Measurements from ENCODE around the gene CAV2.
A peak's percentile ranks its signal among the peaks of the same experiment; 100 is the strongest.
"Not testable (repeated sequence)": the region's sequence is repeated elsewhere in the genome, so short reads cannot be mapped to it uniquely, and the experiment has no call there.

The CAV2 gene

GRCh38 chr7:116499168-116500077 is at the start of gene CAV2:
Gene CAV2, plus strand, starts transcription at chr7:116499738. Its CDS starts 44 bp downstream, at chr7:116499782.
- peak; percentile 61 for DNase-seq (ENCODE audit: low read depth)

- DNase-seq (ENCODE audit: low read depth), result no peak
Measured at GRCh38 chr7:116449950-116450349, 49.6 kb upstream of the CAV2 start.

- no peak for DNase-seq (ENCODE audit: low read depth)
Measured at GRCh38 chr7:116451957-116452729, 47.4 kb upstream of the CAV2 start.

- DNase-seq (ENCODE audit: low read depth), result no peak
Measured at GRCh38 chr7:116454377-116454776, 45.2 kb upstream of the CAV2 start.

GRCh38 chr7:116455009-116455408 is 44.5 kb upstream of the CAV2 start:
- DNase-seq (ENCODE audit: low read depth), result peak; percentile 59

GRCh38 chr7:116455499-116455898 is 44.0 kb upstream of the CAV2 start:
- DNase-seq (ENCODE audit: low read depth), result peak; percentile 8

GRCh38 chr7:116461500-116461899 is 38.0 kb upstream of the CAV2 start:
- no peak for DNase-seq (ENCODE audit: low read depth)

GRCh38 chr7:116463956-116464355 is 35.6 kb upstream of the CAV2 start:
- DNase-seq (ENCODE audit: low read depth), result no peak

- no peak for DNase-seq (ENCODE audit: low read depth)
Measured at GRCh38 chr7:116464375-116464774, 35.2 kb upstream of the CAV2 start.

GRCh38 chr7:116465125-116465524 is 34.4 kb upstream of the CAV2 start:
- no peak for DNase-seq (ENCODE audit: low read depth)

- no peak for DNase-seq (ENCODE audit: low read depth)
Measured at GRCh38 chr7:116468534-116468933, 31.0 kb upstream of the CAV2 start.

GRCh38 chr7:116477625-116478024 is 21.9 kb upstream of the CAV2 start:
- no peak for DNase-seq (ENCODE audit: low read depth)

GRCh38 chr7:116478834-116479233 is 20.7 kb upstream of the CAV2 start:
- no peak for DNase-seq (ENCODE audit: low read depth)

GRCh38 chr7:116483271-116483942 is 16.1 kb upstream of the CAV2 start:
- DNase-seq (ENCODE audit: low read depth), result no peak

- DNase-seq (ENCODE audit: low read depth), result not testable (repeated sequence)
Measured at GRCh38 chr7:116484389-116484788, 15.1 kb upstream of the CAV2 start.

GRCh38 chr7:116487907-116488521 is 11.5 kb upstream of the CAV2 start:
- DNase-seq (ENCODE audit: low read depth), result no peak

GRCh38 chr7:116490351-116490750 is 9.2 kb upstream of the CAV2 start:
- DNase-seq (ENCODE audit: low read depth), result no peak

- no peak for DNase-seq (ENCODE audit: low read depth)
Measured at GRCh38 chr7:116491887-116492653, 7.5 kb upstream of the CAV2 start.

GRCh38 chr7:116492654-116493109 is 6.9 kb upstream of the CAV2 start:
- DNase-seq (ENCODE audit: low read depth), result peak; percentile 47

- no peak for DNase-seq (ENCODE audit: low read depth)
Measured at GRCh38 chr7:116493449-116493848, 6.1 kb upstream of the CAV2 start.

GRCh38 chr7:116494472-116494871 is 5.1 kb upstream of the CAV2 start:
- DNase-seq (ENCODE audit: low read depth), result peak; percentile 48

Measured in fibroblast of gingiva (primary cell).